GM08714 (cell line): ENCODE data around the gene USP49.

Experiments
- H3K4me3 ChIP-seq: fragments of 200-500 bp; sonication (Bioruptor generic); 2 replicates; pipeline ENCODE4 v1.5.1; 2014; ENCODE audit warnings: mild to moderate bottlenecking, low read length, inconsistent platforms
- ZNF274 ChIP-seq: IDR thresholded peaks from 2 replicates; pipeline ENCODE4 v1.6.1; 2012; ENCODE audit warnings: mild to moderate bottlenecking, low read depth, low read length

USP49 gene

GRCh38 chr6:41936073-41936837 is 41.1 kb upstream of the USP49 start:
- TF ChIP-seq ZNF274: no peak
- H3K4me3 ChIP-seq: no peak overlapping the region

- TF ChIP-seq ZNF274: no peak
- H3K4me3 ChIP-seq: no peak overlapping the region
Measured at GRCh38 chr6:41935685-41936072, 40.5 kb upstream of the USP49 start.

GRCh38 chr6:41935193-41935574 is 40.0 kb upstream of the USP49 start:
- TF ChIP-seq ZNF274: no peak
- no peak overlapping the region for H3K4me3 ChIP-seq

GRCh38 chr6:41934278-41935192 is 39.4 kb upstream of the USP49 start:
- no peak overlapping the region for H3K4me3 ChIP-seq
- no peak for TF ChIP-seq ZNF274

- H3K4me3 ChIP-seq: no peak overlapping the region
- no peak for TF ChIP-seq ZNF274
Measured at GRCh38 chr6:41932378-41932777, 37.2 kb upstream of the USP49 start.

GRCh38 chr6:41931792-41932191 is 36.6 kb upstream of the USP49 start:
- TF ChIP-seq ZNF274: no peak
- H3K4me3 ChIP-seq: no peak overlapping the region

- TF ChIP-seq ZNF274: no peak
Measured at GRCh38 chr6:41929924-41930323, 34.7 kb upstream of the USP49 start.

GRCh38 chr6:41927253-41927652 is 32.1 kb upstream of the USP49 start:
- TF ChIP-seq ZNF274: no peak
- no peak overlapping the region for H3K4me3 ChIP-seq

More at GRCh38 chr6:41929924-41930323, 34.7 kb upstream of the USP49 start:
- H3K4me3 ChIP-seq: no peak overlapping the region

- TF ChIP-seq ZNF274: no peak
- H3K4me3 ChIP-seq: peak overlapping the region; percentile 73
Measured at GRCh38 chr6:41922154-41922553, 27.0 kb upstream of the USP49 start.

- H3K4me3 ChIP-seq: peak overlapping the region; percentile 73
- no peak for TF ChIP-seq ZNF274
Measured at GRCh38 chr6:41921712-41921998, 26.5 kb upstream of the USP49 start.

- no peak for TF ChIP-seq ZNF274
- peak within 1 kb of the TSS; percentile 73 for H3K4me3 ChIP-seq
Measured at GRCh38 chr6:41920921-41921711, 25.9 kb upstream of the USP49 start, which contains the start of the genes BYSL and MED20. Gene BYSL (plus strand): TSS chr6:41921499. CDS start chr6:41921563, 64 bp downstream. Gene MED20 (minus strand): TSS chr6:41921139. CDS start chr6:41921018, 121 bp downstream.

- no peak overlapping the region for H3K4me3 ChIP-seq
- no peak for TF ChIP-seq ZNF274
Measured at GRCh38 chr6:41917528-41917927, 22.4 kb upstream of the USP49 start.

GRCh38 chr6:41914869-41915530 is 19.8 kb upstream of the USP49 start:
- TF ChIP-seq ZNF274: no peak
- H3K4me3 ChIP-seq: no peak overlapping the region

- TF ChIP-seq ZNF274: no peak
- no peak overlapping the region for H3K4me3 ChIP-seq
Measured at GRCh38 chr6:41914343-41914742, 19.2 kb upstream of the USP49 start.
